HG02678 (cell line): ENCODE results near the gene EAPP.
"Not testable (repeated sequence)": the region's sequence is repeated elsewhere in the genome, so short reads cannot be mapped to it uniquely, and the experiment has no call there.

Experiments
- ATAC-seq: cut with Tn5 transposase; IDR thresholded peaks from one replicate; pipeline ENCODE4 v1.9.1; 2021; ENCODE audit warnings: mild to moderate bottlenecking, moderate library complexity; ENCODE audit not compliant: unreplicated experiment

Gene EAPP

DNA sequence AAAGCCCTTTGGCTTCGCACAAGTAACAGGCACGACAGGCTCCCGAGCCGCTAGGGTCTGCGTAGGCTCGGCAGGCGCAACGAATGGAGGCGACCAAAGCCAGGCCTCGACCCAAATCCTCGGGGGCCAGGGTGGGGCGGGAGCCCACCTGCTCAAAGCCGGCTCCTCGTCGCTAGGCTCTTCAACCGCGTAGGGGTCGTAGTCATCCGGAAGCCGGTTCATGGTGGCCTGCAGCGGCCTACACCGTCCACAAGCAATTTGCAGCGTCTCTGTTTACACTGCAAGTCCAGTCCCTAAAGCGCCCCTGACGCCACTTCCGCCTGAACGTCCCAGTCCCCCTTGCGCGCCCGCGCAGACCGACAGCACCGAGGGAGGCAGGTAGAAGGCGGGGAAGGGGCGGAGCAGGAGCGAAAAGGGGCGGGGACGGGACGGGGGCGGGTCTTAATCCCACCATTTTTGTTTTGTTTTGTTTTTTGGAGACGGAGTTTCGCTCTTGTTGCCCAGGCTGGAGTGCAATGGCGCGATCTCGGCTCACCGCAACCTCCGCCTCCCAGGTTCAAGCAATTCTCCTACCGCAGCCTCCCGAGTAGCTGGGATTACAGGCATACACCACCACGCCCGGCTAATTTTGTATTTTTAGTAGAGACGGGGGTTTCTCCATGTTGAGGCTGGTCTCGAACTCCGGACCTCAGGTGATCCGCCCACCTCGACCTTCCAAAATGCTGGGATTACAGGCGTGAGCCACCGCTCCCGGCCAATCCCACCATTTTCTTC is at the start of gene EAPP:
TSS of gene EAPP (minus strand) at position 295 of the 774 bp plus-strand sequence. CDS start at position 222, 73 bp downstream.
- peak; percentile 100 for ATAC-seq

DNA sequence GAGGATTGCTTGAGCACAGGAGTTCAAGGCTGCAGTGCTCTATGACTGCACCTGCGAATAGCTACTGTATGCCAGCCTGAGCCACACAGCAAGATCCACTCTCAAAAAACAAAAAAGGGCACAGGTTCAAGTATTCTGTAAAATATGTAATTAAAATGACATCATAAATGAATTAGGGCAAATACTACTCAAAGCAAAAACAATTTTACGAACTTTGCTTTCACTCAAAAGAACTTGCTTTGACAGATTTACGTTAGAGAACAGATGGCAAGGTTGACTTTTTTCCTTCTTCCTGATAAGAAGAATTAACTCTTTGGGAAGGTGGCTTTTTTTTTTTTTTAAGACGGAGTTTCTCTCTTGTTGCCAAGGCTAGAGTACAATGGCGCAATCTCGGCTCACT is 44.0 kb upstream of the EAPP start:
- ATAC-seq, result no peak

- ATAC-seq, result no peak
Measured at GRCh38 chr14:34582117-34582680, 42.7 kb upstream of the EAPP start.

- ATAC-seq, result no peak
Measured at GRCh38 chr14:34580381-34580780, 40.9 kb upstream of the EAPP start.

- ATAC-seq, result no peak
Measured at GRCh38 chr14:34571771-34572170, 32.3 kb upstream of the EAPP start.

GRCh38 chr14:34569750-34570149 is 30.2 kb upstream of the EAPP start:
- ATAC-seq, result no peak

DNA sequence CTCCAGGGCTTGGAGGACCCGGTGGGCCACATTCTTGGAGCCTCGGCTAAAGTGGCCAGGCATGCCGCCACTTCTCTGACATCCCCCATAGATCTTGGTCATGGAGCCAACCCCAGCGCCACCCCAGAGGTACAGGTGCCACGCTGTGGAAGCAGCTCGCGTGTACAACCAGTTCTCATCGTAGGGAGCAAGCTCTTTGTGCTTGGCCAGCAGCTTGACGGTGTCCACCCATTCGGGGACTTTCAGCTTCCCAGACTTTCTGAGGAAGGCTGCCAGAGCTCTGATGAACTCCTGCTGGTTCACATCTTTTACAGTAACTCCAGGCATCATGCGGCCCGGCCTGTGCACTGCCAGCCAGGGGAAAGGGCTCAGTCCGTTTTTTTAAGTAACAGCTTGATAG is 29.3 kb upstream of the EAPP start:
- no peak for ATAC-seq

DNA sequence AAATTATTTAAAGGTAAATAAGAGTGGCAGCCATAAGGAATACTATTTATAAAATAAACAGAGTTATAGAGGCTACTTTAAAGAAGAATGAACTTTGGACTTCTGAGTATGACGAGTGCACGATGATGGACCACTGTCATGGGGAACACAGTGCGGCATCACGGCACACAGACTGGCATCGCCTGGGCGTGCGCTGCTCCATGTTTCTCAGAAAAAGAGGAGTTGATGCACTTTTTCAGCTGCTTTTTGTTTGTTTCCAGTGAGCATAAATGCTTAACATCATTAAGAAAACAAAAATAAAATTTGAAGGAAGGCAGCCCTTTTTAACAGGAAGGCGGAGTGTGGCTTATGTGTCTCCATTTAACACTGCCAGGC is 23.3 kb upstream of the EAPP start:
- no peak for ATAC-seq

DNA sequence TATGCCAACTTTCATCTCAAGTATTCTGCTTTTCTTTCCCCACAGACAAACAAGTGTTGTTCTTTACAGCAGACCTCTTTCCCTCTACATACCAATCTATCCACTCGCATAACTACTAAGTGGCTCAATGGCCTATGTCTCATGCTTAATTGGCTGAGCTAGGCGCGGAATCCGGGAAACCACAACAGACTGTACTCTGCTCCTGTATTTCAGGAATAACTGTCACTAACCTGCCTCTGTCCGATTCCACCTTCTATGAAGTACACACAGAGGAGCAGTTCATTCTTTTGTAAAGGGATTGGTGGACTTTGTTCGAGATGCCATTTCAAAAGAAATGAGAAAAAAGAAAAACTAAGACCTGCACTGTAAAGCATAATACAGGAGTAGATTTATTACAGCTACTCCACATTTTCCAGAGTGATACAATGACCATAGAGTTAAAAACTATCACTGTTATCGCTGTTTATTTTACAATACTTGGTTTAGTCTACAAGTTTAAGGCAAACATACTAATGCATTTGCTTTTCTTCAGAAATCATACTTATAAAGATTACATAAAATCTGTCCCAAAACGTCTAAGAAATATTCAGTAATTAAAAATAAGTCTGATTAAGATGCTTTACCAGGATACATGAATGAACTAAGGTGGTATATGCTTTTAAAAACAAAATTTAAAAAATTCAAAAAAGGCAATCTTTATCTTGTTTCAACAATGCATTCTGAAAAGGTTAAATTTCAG is 22.7 kb upstream of the EAPP start:
- ATAC-seq, result not testable (repeated sequence)

- peak; percentile 57 for ATAC-seq
Measured at GRCh38 chr14:34556498-34556829, 17.0 kb upstream of the EAPP start.

GRCh38 chr14:34555583-34556497 is 16.3 kb upstream of the EAPP start:
- peak; percentile 75 for ATAC-seq

GRCh38 chr14:34554540-34555250 is 15.2 kb upstream of the EAPP start:
- ATAC-seq, result no peak

- not testable (repeated sequence) for ATAC-seq
Measured at GRCh38 chr14:34549276-34549966, 9.9 kb upstream of the EAPP start.

- ATAC-seq, result no peak
Measured at GRCh38 chr14:34548472-34548981, 9.0 kb upstream of the EAPP start.

DNA sequence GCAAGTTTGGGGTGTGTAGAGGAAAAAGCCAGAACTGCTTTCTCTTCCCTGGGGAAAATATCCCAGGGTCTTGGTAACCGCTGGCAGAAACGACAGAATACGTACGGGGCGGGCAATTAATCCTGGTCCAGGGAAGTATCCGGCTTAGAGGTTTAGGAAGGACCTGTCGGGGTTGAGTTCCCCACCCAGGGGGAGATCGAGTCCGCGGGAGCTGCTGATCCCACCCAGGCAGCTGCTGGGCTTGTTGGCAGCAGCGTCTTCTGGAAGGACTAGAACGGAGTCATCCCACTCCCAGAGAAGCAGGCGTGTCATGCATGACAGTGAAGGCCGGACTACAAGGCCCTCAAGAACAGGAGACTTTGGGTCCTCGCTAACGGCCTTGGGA is 7.6 kb upstream of the EAPP start:
- ATAC-seq, result peak; percentile 40

DNA sequence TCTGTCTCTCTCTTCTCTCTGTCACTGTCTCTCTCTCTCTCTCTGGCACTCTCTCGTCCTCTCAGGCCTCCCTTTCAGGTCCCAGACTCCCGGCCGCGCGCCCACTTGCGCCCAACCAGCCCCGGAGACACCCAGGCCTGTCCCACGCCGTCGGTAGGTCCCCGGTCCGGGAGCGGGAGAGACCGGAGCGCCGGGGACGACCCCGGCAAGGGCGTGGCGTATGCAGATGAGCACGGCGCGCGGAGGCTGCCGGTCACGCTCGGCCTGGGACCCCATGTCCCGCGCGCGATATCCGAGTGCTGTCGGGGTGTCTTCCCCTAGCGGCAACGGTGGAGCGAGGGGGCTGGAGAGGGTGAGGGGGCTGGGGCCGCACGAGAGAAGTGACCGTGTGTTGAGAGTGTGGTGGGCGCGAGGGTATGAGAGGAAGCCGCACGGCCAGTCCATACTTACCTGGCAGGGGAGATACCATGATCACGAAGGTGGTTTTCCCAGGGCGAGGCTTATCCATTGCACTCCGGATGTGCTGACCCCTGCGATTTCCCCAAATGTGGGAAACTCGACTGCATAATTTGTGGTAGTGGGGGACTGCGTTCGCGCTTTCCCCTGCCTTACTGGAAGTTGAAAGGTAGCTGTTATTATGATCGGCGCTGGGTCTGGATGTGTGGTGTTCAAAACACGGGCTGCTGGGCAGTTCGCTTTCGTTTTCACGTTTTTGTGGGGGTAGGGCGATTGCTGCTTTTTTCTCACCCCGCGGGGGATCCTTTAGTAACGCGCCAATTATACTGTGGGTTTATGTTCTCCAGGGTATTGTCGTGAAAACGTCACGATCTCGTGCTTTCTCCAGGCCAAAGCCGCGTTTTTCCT is 7.0 kb upstream of the EAPP start:
- peak; percentile 69 for ATAC-seq

DNA sequence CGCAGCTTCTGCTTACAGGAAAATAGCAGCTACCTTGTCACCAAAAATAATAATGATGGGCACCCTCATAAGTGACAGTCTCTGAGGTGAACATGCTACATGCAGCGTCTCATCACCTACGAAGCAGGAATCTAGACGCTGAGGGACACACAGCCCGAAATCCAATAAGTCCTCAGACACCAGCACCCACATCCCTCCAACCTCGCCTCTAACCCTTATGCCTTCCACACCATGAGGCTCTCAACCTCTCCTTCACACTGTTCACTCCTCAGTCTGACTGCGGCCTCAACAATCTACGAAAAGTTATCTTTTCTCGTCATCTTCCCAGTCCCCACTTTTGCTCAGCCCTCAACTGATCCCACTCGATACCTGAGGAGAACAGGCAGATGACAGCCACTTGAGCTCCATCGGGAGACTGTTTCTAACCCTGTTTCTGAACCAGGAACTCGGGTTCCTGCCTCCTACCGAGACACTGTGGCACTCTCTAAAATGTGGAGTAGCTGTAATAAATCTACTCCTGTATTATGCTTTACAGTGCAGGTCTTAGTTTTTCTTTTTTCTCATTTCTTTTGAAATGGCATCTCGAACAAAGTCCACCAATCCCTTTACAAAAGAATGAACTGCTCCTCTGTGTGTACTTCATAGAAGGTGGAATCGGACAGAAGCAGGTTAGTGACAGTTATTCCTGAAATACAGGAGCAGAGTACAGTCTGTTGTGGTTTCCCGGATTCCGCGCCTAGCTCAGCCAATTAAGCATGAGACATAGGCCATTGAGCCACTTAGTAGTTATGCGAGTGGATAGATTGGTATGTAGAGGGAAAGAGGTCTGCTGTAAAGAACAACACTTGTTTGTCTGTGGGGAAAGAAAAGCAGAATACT is 919 bp upstream of the EAPP start:
- not testable (repeated sequence) for ATAC-seq
